CD8-positive, alpha-beta memory T cell (primary cell): ENCODE data around the gene FAAP20. TPM values are rescaled to one million over a fixed set of nuclear protein-coding genes. Genes with fewer than 3 reads are reported as not detected.

Experiments used
- CTCF ChIA-PET: fragments of 350-600 bp; sonication (Branson Sonifier 250); formaldehyde crosslinking; loops from one replicate; lab custom pipeline; 2021; ENCODE audit warnings: antibody characterized with exemption; lab: Charles Lee
- POLR2A ChIA-PET: fragments of 350-600 bp; sonication (Branson Sonifier 250); formaldehyde crosslinking; loops from one replicate; lab custom pipeline; 2021; ENCODE audit warnings: antibody characterized with exemption; lab: Charles Lee
- DNase-seq, 5 donors: peaks; one replicate each; pipeline versions ENCODE4 v3.0.0 to v3.0.0-alpha.2; 2020 to 2022; ENCODE audit warnings: mixed read lengths in 1 of 5
- H3K27ac ChIP-seq: one replicate; pipeline ENCODE4 v1.7.0; 2013; ENCODE audit warnings: low read depth, mild to moderate bottlenecking, low read length, moderate library complexity
- H3K27me3 ChIP-seq: 2 replicates; pipeline ENCODE4 v1.7.0; 2013; ENCODE audit warnings: low read length, mild to moderate bottlenecking; ENCODE audit not compliant: insufficient read depth, poor library complexity, severe bottlenecking
- H3K36me3 ChIP-seq: 2 replicates; pipeline ENCODE4 v1.7.0; 2013; ENCODE audit warnings: mild to moderate bottlenecking, low read length, moderate library complexity; ENCODE audit not compliant: insufficient read depth
- H3K4me1 ChIP-seq: 2 replicates; pipeline ENCODE4 v1.7.0; 2013; ENCODE audit warnings: mild to moderate bottlenecking, low read length, moderate library complexity; ENCODE audit not compliant: insufficient read depth
- H3K4me3 ChIP-seq: 2 replicates; pipeline ENCODE4 v1.7.0; 2013; ENCODE audit warnings: mild to moderate bottlenecking, low read length
- H3K9me3 ChIP-seq: 2 replicates; pipeline ENCODE4 v1.7.0; 2013; ENCODE audit warnings: mild to moderate bottlenecking, low read length
- H3K27ac Mint-ChIP-seq, 8 donors: one replicate each; pipeline ENCODE4 v1.8.0; 2020 to 2021; ENCODE audit warnings: mixed read lengths in 8 of 8, mild to moderate bottlenecking in 6 of 8, inconsistent platforms in 3 of 8, moderate library complexity in 3 of 8
- H3K27me3 Mint-ChIP-seq, 2 donors: one replicate each; pipeline ENCODE4 v1.8.0; 2020 to 2021; ENCODE audit warnings: mixed read lengths in 2 of 2, mild to moderate bottlenecking in 1 of 2, moderate library complexity in 1 of 2
- H3K36me3 Mint-ChIP-seq, 3 donors: one replicate each; pipeline ENCODE4 v1.8.0; 2020 to 2021; ENCODE audit warnings: mixed read lengths in 3 of 3, inconsistent platforms in 1 of 3, mild to moderate bottlenecking in 1 of 3
- H3K4me1 Mint-ChIP-seq, 3 donors: one replicate each; pipeline ENCODE4 v1.8.0; 2020 to 2021; ENCODE audit warnings: mixed read lengths in 3 of 3, inconsistent platforms in 1 of 3, mild to moderate bottlenecking in 1 of 3
- H3K4me3 Mint-ChIP-seq, 7 donors: one replicate each; pipeline ENCODE4 v1.8.0; 2020 to 2021; ENCODE audit warnings: mixed read lengths in 7 of 7, mild to moderate bottlenecking in 6 of 7, moderate library complexity in 4 of 7, inconsistent platforms in 2 of 7
- H3K9me3 Mint-ChIP-seq, 5 donors: one replicate each; pipeline ENCODE4 v1.8.0; 2020 to 2022; ENCODE audit warnings: mixed read lengths in 5 of 5, mild to moderate bottlenecking in 3 of 5, moderate library complexity in 2 of 5, inconsistent platforms in 1 of 5
- polyA plus RNA-seq: library from polyadenylated mRNA; unstranded; fragments of 300-500 nt; fragmentation: Illumina TruSeq; gene quantifications from one replicate; pipeline ENCODE4 v1.2.3, GENCODE V29; 2021
- total RNA-seq, 2 experiments: library from RNA; stranded (reverse); gene quantifications; one replicate each; pipeline ENCODE4 v1.2.3, GENCODE V29; 2021

Gene FAAP20
- total and polyA plus RNA-seq, 3 experiments from 2014 or later = 65.0 to 72.5 (median 66.4) TPM

DNA sequence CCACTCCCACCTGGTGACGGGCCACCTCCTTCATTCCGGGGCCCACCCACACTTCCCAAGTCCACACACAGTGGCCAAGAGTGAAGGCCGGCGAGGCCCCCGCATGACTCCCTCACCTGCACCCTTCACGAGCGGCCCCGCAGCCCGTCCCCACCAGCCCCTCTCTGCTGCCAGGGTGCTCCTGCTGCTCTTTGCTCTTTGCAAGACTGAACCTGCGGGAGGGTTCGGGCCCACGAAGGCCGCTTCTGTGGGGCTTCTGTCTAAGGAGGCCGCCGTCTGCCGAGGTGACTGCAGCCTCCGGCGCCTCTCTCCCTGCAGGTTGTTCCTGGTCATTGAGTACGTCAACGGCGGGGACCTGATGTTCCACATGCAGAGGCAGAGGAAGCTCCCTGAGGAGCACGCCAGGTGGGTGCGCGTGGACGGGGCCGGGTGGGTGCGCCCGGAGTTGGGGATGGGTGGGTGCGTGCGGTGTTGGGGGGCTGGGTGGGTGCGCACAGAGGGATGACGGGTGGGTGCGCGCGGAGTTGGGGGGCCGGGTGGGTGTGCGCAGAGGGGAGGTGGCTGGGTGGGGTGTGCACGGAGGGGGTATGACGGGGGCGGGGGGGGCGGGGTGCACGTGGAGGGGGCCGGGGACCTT is 25.3 kb downstream of the FAAP20 start:
- ChIA-PET POLR2A (no interaction called here), CTCF (no interaction called here)
- H3K27ac Mint-ChIP-seq = no peak overlapping the region
- no peaks in the 10 kb centered on the region for H3K9me3 Mint-ChIP-seq
- H3K4me1 ChIP-seq = peaks cover 3% of the 10 kb centered on the region
- no peak overlapping the region for H3K4me3 ChIP-seq
- no peak overlapping the region for H3K27ac ChIP-seq
- DNase-seq = no peak
- no peaks in the 10 kb centered on the region for H3K9me3 ChIP-seq
- H3K36me3 ChIP-seq = no peaks in the 10 kb centered on the region
- H3K4me1 Mint-ChIP-seq = peaks cover 0 to 7% (median 6%) of the 10 kb centered on the region in 3 donors
- no peaks in the 10 kb centered on the region for H3K27me3 Mint-ChIP-seq
- H3K36me3 Mint-ChIP-seq = peaks cover 0 to 32% (median 9%) of the 10 kb centered on the region in 3 donors
- no peaks in the 10 kb centered on the region for H3K27me3 ChIP-seq
- H3K4me3 Mint-ChIP-seq = no peak overlapping the region

DNA sequence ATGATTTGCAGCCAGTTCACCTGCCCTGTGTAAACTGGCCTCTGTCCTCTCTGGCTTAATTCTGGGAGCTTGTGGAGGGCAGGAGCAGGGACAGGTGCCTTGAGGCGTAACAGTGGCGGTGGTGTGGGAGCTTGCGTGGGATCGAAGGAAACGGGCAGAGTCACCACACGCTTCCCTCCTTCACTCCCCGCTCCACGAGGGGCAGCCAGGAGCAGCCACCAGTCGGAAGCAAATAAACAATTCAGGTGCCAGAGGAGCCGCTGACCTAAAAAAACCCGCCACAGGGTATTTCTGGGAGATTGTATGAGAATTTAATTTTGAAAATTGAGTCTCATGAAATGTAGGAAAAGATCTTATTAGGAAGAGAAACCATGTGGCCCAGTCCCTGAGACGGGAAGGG is 26.0 kb downstream of the FAAP20 start:
- Histone ChIP-seq H3K27me3 (no peaks in the 10 kb centered on the region), H3K4me1 (no peaks in the 10 kb centered on the region), H3K4me3 (no peak overlapping the region), H3K9me3 (no peaks in the 10 kb centered on the region), H3K27ac (no peak overlapping the region), H3K36me3 (no peaks in the 10 kb centered on the region)
- Mint-ChIP-seq H3K4me3 (no peak overlapping the region), H3K27ac (no peak overlapping the region), H3K4me1 (peaks cover 0 to 5% (median 3%) of the 10 kb centered on the region in 3 donors), H3K27me3 (no peaks in the 10 kb centered on the region), H3K36me3 (peaks cover 0 to 32% (median 9%) of the 10 kb centered on the region in 3 donors), H3K9me3 (no peaks in the 10 kb centered on the region)
- ChIA-PET CTCF (no interaction called here), POLR2A (no interaction called here)
- DNase-seq = no peak

- Mint-ChIP-seq H3K27me3 (no peaks in the 10 kb centered on the region), H3K4me3 (no peak overlapping the region), H3K27ac (no peak overlapping the region), H3K9me3 (no peaks in the 10 kb centered on the region), H3K36me3 (peaks cover 0 to 34% (median 9%) of the 10 kb centered on the region in 3 donors), H3K4me1 (peaks cover 0 to 3% (median 2%) of the 10 kb centered on the region in 3 donors)
- Histone ChIP-seq H3K27ac (no peak overlapping the region), H3K4me1 (no peaks in the 10 kb centered on the region), H3K27me3 (no peaks in the 10 kb centered on the region), H3K4me3 (no peak overlapping the region), H3K9me3 (no peaks in the 10 kb centered on the region), H3K36me3 (no peaks in the 10 kb centered on the region)
- ChIA-PET POLR2A (no interaction called here), CTCF (no interaction called here)
- DNase-seq = no peak
These were observed 26.5 kb downstream of the FAAP20 start for GRCh38 chr1:2168090-2168489.

GRCh38 chr1:2166695-2167094 is 27.9 kb downstream of the FAAP20 start:
- Histone ChIP-seq H3K27me3 (no peaks in the 10 kb centered on the region), H3K9me3 (no peaks in the 10 kb centered on the region)
- CTCF ChIA-PET = interaction anchor here (1.3 kb wide), 1 partner anchor 122 kb away, joined by 4 read pairs; no protein-coding TSS in a partner anchor

GRCh38 chr1:2166254-2166653 is 28.3 kb downstream of the FAAP20 start:
- no peaks in the 10 kb centered on the region for H3K27me3 ChIP-seq
- Mint-ChIP-seq H3K4me1 (peaks cover 6 to 11% (median 10%) of the 10 kb centered on the region in 3 donors), H3K9me3 (no peaks in the 10 kb centered on the region), H3K27me3 (no peaks in the 10 kb centered on the region), H3K27ac (peak overlapping the region in 1 of 8 donors; percentile 42), H3K36me3 (peaks cover 3 to 26% (median 12%) of the 10 kb centered on the region in 3 donors), H3K4me3 (no peak overlapping the region)
- DNase-seq = no peak
- H3K9me3 ChIP-seq = no peaks in the 10 kb centered on the region
- H3K4me3 ChIP-seq = no peak overlapping the region
- H3K27ac ChIP-seq = no peak overlapping the region
- no peaks in the 10 kb centered on the region for H3K4me1 ChIP-seq
- ChIA-PET POLR2A (no interaction called here), CTCF (interaction anchor here (1.3 to 3.2 kb wide), 2 partner anchors 8 to 122 kb away, joined by 4 to 20 read pairs; no protein-coding TSS in a partner anchor)
- no peaks in the 10 kb centered on the region for H3K36me3 ChIP-seq

More at GRCh38 chr1:2166695-2167094, 27.9 kb downstream of the FAAP20 start:
- Histone ChIP-seq H3K27ac (no peak overlapping the region), H3K36me3 (no peaks in the 10 kb centered on the region), H3K4me3 (no peak overlapping the region), H3K4me1 (no peaks in the 10 kb centered on the region)
- Mint-ChIP-seq H3K27ac (no peak overlapping the region), H3K27me3 (no peaks in the 10 kb centered on the region), H3K9me3 (no peaks in the 10 kb centered on the region), H3K4me3 (no peak overlapping the region), H3K4me1 (peaks cover 6 to 10% (median 9%) of the 10 kb centered on the region in 3 donors), H3K36me3 (peaks cover 3 to 29% (median 12%) of the 10 kb centered on the region in 3 donors)
- POLR2A ChIA-PET = no interaction called here
- DNase-seq = no peak

GRCh38 chr1:2165646-2166045 is 28.9 kb downstream of the FAAP20 start:
- ChIA-PET POLR2A (no interaction called here), CTCF (interaction anchor here (1.3 to 3.2 kb wide), 2 partner anchors 9 to 121 kb away, joined by 4 to 20 read pairs; no protein-coding TSS in a partner anchor)
- Histone ChIP-seq H3K27me3 (no peaks in the 10 kb centered on the region), H3K4me1 (no peaks in the 10 kb centered on the region), H3K36me3 (no peaks in the 10 kb centered on the region), H3K4me3 (no peak overlapping the region), H3K27ac (no peak overlapping the region), H3K9me3 (no peaks in the 10 kb centered on the region)
- no peak for DNase-seq
- H3K4me1 Mint-ChIP-seq = peaks cover 6 to 11% (median 11%) of the 10 kb centered on the region in 3 donors
- H3K27me3 Mint-ChIP-seq = no peaks in the 10 kb centered on the region
- no peak overlapping the region for H3K4me3 Mint-ChIP-seq
- H3K36me3 Mint-ChIP-seq = peaks cover 3 to 26% (median 12%) of the 10 kb centered on the region in 3 donors
- peak overlapping the region in 1 of 8 donors; percentile 24 for H3K27ac Mint-ChIP-seq
- no peaks in the 10 kb centered on the region for H3K9me3 Mint-ChIP-seq

GRCh38 chr1:2163205-2163604 is 31.4 kb downstream of the FAAP20 start:
- Mint-ChIP-seq H3K27ac (peak overlapping the region in 2 of 8 donors; percentile 24 to 73), H3K4me1 (peaks cover 10 to 15% (median 13%) of the 10 kb centered on the region in 3 donors), H3K4me3 (peak overlapping the region in 1 of 7 donors; percentile 44), H3K9me3 (no peaks in the 10 kb centered on the region), H3K36me3 (peaks cover 3 to 36% (median 11%) of the 10 kb centered on the region in 3 donors), H3K27me3 (no peaks in the 10 kb centered on the region)
- ChIA-PET POLR2A (no interaction called here), CTCF (interaction anchor here (1.0 to 3.2 kb wide), 3 partner anchors 11 to 48 kb away, joined by 3 to 20 read pairs (median 3); no protein-coding TSS in a partner anchor)
- peak in 1 of 5 donors; percentile 33 for DNase-seq
- Histone ChIP-seq H3K4me1 (no peaks in the 10 kb centered on the region), H3K36me3 (no peaks in the 10 kb centered on the region), H3K9me3 (no peaks in the 10 kb centered on the region), H3K4me3 (no peak overlapping the region), H3K27me3 (no peaks in the 10 kb centered on the region), H3K27ac (no peak overlapping the region)
